Measurements from ENCODE around the gene AP5B1. TPM values are rescaled to one million over a fixed set of nuclear protein-coding genes. Genes with fewer than 3 reads are reported as not detected.
"Not testable (repeated sequence)": the region's sequence is repeated elsewhere in the genome, so short reads cannot be mapped to it uniquely, and the experiment has no call there.

Gene AP5B1
- total and polyA plus RNA-seq, 12 donors = 1.9 to 30.8 (median 14.5) TPM

DNA sequence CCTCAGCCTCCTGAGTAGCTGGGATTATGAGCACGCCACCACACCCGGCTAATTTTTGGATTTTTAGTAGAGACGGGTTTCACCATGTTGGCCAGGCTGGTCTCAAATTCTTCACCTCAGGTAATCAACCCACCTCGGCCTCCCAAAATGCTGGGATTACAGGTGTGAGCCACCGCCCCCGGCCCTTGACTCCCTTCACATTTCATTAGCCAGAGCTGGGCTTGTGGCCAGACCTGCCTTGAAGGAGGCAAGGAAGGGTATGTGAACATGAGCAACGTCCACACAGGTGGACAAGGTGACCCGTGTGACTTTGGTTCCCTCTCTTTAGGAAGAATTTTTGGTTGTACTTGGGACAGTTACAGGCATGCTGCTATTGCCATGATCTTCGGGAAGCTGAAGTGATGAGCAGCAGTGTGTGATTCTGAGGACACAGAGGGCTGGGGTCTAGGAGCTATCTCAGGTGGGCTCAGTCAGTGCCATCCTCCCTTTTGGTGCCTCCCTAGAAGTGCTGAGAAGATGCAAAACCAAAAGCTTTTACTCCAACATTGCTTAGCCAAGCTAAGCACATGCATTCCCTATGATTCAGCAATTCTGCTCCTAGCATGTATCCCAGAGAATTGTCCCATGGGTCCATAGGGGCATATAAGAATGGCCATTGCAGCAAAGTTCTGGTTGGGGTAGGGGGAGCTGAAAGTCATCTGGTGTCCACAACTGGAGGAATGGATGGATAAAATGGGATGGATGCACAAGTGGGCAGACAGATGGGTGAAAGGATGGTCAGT lies 6.1 kb downstream of the AP5B1 start:
- 78 to 90% (median 84%) methylated on average over 6 to 9 of the region's 9 CpGs for WGBS, 4 donors
- TF ChIP-seq POLR2A (IDR thresholded peaks at IDR 0.05) = no peak
- intact Hi-C loops (cut with DNase I) = loop anchor here (5.0 kb wide), 1 partner anchor 57 kb away; no protein-coding TSS in a partner anchor
- Histone ChIP-seq H3K9me3 (replicated peaks in 1 of 3) (no peaks in the 10 kb centered on the region), H3K36me3 (replicated peaks in 1 of 2) (peaks cover 0 to 18% of the 10 kb centered on the region in 2 donors), H3K4me3 (no peak overlapping the region), H3K27me3 (no peaks in the 10 kb centered on the region), H3K27ac (no peak overlapping the region), H3K4me1 (replicated peaks in 1 of 2) (peaks cover 7 to 9% of the 10 kb centered on the region in 2 donors)
- DNase-seq = peak in 3 of 7 donors; percentile 11 to 51 (median 21)

DNA sequence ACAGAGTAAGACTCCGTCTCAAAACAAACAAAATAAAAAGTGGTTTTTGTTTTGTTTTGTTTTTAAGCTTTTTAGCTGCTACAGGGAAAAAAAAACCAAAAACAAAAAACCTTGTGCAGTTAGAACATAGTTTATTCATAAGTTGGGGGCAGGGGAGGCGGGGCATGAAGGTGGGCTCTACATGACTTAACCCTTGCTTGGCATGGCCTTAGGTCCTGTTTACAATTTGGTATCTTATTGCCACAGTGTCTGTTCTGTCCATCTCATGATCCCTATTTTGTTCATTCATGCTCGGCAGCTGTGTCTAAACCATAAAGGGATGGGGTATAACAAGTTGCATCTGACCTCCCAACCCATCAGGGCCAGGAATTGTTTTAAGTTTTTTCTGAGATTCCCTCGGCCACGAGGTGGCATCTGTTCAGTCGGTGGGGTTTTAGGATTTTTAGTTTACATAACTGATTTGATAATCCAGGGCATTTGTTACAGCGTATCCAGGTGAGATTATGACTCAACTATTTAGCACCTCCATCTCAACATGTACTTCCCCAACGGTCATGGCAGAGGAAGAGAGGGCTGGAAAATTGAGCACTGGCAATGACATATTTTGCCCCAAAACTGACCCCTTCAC lies 6.9 kb downstream of the AP5B1 start:
- WGBS, 4 donors = 56 to 63% (median 60%) methylated on average over 8 of the region's 8 CpGs
- H3K4me3 ChIP-seq = no peak overlapping the region
- H3K4me1 ChIP-seq (replicated peaks in 1 of 2) = peaks cover 3 to 4% of the 10 kb centered on the region in 2 donors
- peak in 2 of 7 donors; percentile 21 to 35 for DNase-seq
- no peak for TF ChIP-seq POLR2A (IDR thresholded peaks at IDR 0.05)
- TF ChIP-seq, protein P1, sequence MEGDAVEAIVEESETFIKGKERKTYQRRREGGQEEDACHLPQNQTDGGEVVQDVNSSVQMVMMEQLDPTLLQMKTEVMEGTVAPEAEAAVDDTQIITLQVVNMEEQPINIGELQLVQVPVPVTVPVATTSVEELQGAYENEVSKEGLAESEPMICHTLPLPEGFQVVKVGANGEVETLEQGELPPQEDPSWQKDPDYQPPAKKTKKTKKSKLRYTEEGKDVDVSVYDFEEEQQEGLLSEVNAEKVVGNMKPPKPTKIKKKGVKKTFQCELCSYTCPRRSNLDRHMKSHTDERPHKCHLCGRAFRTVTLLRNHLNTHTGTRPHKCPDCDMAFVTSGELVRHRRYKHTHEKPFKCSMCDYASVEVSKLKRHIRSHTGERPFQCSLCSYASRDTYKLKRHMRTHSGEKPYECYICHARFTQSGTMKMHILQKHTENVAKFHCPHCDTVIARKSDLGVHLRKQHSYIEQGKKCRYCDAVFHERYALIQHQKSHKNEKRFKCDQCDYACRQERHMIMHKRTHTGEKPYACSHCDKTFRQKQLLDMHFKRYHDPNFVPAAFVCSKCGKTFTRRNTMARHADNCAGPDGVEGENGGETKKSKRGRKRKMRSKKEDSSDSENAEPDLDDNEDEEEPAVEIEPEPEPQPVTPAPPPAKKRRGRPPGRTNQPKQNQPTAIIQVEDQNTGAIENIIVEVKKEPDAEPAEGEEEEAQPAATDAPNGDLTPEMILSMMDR (IDR thresholded peaks at IDR 0.05) = peak in 2 of 6 experiments; percentile 10 to 17
- no peaks in the 10 kb centered on the region for H3K9me3 ChIP-seq (replicated peaks in 1 of 3)
- H3K36me3 ChIP-seq (replicated peaks in 1 of 2) = peaks cover 0 to 18% of the 10 kb centered on the region in 2 donors
- H3K27ac ChIP-seq = no peak overlapping the region
- H3K27me3 ChIP-seq = no peaks in the 10 kb centered on the region
- intact Hi-C loops (cut with DNase I) = loop anchor here (5.0 kb wide), 1 partner anchor 57 kb away; no protein-coding TSS in a partner anchor

DNA sequence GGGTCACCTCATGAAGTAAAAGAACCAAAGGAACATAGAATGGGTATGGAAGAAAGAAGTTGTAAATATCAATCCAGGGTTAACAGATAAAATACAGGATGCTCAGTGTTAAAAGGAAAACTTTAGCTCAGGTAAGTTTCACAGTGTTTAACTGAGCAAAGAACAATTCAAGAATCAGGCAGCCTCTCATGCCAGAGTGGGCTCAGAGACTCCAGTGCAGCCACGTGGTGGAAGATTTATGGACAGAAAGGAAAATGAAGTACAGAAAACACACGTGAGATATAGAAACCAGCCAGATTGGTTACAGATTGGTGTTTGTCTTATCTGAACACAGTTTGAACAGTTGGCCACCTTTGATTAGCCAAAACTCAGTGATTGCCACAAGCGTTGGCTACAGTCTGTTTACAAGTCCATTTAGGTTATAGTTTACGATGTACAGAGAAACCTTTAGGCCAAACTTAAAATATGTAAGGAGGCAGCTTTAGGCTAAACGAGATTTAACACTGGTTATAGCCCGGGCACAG lies 9.1 kb downstream of the AP5B1 start:
- peaks cover 3 to 4% of the 10 kb centered on the region in 2 donors for H3K4me1 ChIP-seq (replicated peaks in 1 of 2)
- H3K27me3 ChIP-seq = no peaks in the 10 kb centered on the region
- 58 to 64% (median 62%) methylated on average over 6 of the region's 6 CpGs for WGBS, 4 donors
- no peak for DNase-seq
- intact Hi-C loops (cut with DNase I) = loop anchor here (5.0 kb wide), 1 partner anchor 54 kb away; no protein-coding TSS in a partner anchor
- no peaks in the 10 kb centered on the region for H3K9me3 ChIP-seq (replicated peaks in 1 of 3)
- H3K36me3 ChIP-seq (replicated peaks in 1 of 2) = no peaks in the 10 kb centered on the region
- TF ChIP-seq, protein P1 (IDR thresholded peaks at IDR 0.05) = no peak
- no peak for TF ChIP-seq POLR2A (IDR thresholded peaks at IDR 0.05)
- no peak overlapping the region for H3K4me3 ChIP-seq
- H3K27ac ChIP-seq = no peak overlapping the region

DNA sequence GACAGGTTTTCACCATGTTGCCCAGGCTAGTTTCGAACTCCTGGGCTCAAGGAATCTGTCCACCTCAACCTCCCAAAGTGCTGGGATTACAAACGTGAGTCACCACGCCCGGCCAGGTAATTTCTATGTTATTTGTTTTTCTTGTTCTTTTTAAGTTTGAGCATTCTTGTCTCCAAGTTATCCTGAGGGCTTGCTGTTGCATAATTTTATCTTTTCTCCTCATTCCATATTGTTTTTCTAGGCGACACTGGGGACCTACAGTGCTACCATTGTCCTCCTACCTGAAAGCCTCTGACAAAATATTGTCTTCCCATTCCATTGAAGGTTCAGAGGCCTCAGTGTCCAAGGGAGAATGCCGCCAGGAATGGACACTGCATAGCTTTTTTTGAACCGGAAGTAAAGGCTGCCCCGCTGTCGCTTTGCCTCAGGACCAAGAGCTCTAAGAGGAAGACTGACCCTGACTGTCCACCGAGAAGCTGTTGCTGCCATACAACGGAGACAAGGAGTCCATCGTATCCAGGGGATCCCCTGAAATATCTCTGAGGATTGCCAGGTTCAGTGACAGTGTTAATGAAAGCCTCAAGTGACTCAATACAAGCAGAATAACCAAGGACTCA lies 9.7 kb downstream of the AP5B1 start:
- 75 to 82% (median 81%) methylated on average over 12 of the region's 12 CpGs for WGBS, 4 donors
- Histone ChIP-seq H3K9me3 (replicated peaks in 1 of 3) (no peaks in the 10 kb centered on the region), H3K4me3 (no peak overlapping the region), H3K36me3 (replicated peaks in 1 of 2) (no peaks in the 10 kb centered on the region), H3K4me1 (replicated peaks in 1 of 2) (peaks cover 3 to 4% of the 10 kb centered on the region in 2 donors), H3K27me3 (no peaks in the 10 kb centered on the region), H3K27ac (no peak overlapping the region)
- TF ChIP-seq, protein P1 (IDR thresholded peaks at IDR 0.05) = no peak
- TF ChIP-seq POLR2A (IDR thresholded peaks at IDR 0.05) = no peak
- DNase-seq = peak in 1 of 7 donors; percentile 24
- intact Hi-C loops (cut with DNase I) = loop anchor here (5.0 kb wide), 1 partner anchor 54 kb away; no protein-coding TSS in a partner anchor

DNA sequence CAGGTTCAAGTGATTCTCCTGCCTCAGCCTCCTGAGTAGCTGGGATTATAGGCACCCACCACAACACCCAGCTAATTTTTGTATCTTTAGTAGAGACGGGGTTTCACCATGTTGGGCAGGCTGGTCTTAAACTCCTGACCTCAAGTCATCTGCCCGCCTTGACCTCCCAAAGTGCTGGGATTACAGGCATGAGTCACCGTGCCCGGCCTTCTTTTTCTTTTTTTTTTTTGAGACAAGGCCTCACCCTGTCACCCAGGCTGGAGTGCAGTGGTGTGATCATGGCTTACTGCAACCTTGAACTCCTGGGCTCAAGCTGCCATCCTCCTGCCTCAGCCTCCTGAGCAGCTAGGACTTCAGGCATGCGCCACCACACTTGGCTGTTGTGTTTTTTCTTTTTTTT lies 13.0 kb downstream of the AP5B1 start:
- H3K4me3 ChIP-seq; H3K27me3 ChIP-seq; intact Hi-C loops (cut with DNase I); H3K36me3 ChIP-seq (replicated peaks in 1 of 2); H3K9me3 ChIP-seq (replicated peaks in 1 of 3); H3K27ac ChIP-seq; H3K4me1 ChIP-seq (replicated peaks in 1 of 2): not testable (repeated sequence)
- DNase-seq = peak in 1 of 7 donors; percentile 17
- WGBS, 4 donors = 41 to 52% (median 47%) methylated on average over 3 to 5 of the region's 5 CpGs
